Activated CD4-positive, alpha-beta T cell treated with anti-CD3 and anti-CD28 coated beads, Interleukin-2, amount 50 U/mL, for 24 hours (primary cell): Measurements from ENCODE around the gene UCP2.

Source experiments
- DNase-seq, 2 donors: peaks; one replicate each; pipeline ENCODE4 v3.0.0-alpha.2; 2020; ENCODE audit warnings: low read depth in 1 of 2, low spot score in 1 of 2

The UCP2 gene

DNA sequence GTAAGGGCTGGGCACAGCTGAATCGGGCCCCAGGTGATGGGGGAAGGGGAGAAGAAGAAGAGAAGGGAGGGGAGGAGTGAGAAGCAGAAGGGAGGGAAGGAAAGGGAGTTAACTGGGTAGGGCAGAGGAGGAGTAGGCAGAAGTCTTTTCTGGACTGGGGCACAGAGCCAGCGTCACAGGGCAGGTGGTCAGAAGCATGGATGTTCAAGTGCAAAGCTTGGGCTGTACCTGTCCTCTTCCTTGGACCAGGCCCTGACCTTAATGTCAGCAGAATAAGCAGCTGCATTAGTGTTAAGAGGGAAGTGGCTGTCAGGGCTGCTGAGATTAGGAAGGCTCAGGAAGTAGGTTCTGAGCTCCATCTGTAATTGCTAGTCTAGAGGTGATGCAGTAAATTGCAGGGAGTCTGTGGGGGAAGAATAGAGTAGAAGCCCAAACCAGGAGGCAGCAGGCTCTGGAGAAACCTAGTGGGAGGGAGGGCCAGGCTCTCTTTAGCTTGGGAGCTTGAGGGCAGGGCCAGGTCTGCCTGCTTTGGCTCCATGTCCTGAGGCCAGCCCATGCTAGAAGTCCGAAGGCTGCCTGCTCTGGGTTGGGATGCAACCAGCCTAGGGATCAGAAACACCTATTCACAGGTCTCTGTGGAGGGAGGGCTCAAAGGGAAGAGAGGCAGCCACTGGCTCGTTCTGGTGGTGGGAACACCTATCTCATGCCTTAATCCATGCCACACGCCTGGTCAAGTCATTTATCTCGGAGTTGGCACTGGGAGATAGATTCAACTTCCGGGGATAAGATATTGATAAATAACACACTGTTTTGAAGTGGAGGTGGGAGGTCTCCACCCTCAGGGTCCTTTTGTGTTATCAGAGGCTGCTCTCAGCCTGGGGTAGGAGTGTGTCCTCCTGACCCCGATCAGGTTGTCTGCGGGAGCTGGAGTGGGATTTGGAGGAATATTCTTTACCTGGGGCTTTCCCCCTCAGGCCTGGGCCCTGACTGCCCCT lies 28.0 kb upstream of the UCP2 start:
- DNase-seq = no peak

DNA sequence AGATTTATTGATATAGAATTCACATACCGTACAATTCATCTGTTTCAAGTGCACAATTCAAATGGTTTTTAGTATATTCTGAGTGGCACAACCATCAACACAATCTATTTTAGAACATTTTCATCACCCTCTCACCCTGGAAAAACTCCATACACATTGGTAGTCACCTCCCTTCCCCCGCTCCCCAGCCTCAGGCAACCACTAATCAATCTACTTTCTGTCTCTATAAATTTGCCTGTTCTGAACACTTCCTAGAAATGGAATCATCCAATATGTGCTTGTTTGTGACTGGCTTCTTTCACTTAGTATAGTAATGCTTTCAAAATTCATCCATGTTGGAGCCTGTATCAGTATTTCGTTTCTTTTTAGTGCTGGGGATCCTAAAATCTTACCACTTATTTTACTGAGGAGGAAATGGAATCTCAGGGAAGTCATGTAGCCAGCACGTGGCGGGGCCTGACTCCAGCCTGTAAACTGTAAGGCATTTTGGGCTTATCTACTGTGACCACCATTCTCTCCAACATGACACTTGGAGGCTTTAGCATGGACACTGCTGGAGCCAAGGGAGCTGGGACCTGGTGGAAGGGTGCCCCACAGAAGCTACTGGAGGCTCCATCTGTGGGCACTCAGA lies 27.1 kb upstream of the UCP2 start:
- DNase-seq = no peak

DNA sequence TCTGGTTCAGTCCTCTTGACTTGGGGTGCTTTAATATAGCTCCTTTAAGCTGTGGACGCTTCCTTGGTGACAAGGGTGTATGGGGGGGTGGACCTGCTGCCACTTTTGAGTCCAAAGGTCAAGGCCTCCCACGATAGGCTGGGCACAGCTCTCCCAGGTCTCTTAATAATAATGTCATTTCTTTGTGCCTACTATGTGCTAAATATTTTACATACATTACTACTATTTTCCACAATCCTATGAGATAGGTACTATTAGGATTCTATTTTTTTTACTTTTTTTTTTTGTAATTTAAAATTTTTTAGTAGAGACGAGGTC lies 26.5 kb upstream of the UCP2 start:
- no peak for DNase-seq

DNA sequence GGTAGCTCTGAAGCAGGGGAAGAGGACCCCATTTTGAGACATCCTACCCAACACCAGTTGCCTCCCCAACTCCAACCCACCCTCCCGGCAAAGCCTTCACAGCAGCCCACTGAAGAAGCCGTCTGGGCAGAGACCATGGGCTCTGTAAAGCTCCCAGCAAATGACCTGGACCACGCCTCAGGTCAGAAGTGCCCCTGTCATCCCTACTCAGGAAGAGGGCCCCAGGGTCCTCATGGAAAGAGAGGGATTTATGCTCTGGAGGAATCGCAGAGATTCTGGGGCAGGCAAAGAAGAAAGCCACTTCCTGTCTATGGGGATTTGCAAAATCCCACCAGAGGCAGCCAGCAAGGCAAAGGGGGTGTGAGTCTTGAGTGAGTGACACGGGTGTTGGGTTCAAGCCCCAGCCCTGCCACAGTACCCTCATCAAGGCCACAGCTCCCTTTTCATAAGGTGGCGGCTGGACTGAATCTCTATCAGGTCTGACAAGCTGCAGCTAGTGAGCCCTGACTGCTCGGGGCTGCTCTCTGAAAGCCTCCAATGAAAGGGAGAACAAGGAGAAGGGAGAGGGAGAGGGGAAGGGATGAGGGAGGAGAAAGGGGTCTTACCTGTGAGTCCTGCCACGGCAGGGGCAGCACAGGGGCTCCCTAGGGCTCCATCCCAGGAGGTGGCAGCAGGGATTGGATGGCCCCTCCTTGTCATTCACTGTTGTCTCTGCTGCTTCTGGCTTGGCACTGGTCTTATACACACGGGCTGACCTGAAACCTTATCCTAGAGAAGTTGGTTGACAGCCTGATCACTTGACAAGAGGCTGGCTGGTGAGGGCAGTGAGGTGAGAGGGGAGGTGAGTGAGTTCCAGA lies 26.0 kb upstream of the UCP2 start, which contains the start of gene UCP3:
TSS of gene UCP3 (minus strand) at position 713 of the 857 bp plus-strand sequence. CDS start 2,043 bp downstream, outside the sequence.
- no peak for DNase-seq

DNA sequence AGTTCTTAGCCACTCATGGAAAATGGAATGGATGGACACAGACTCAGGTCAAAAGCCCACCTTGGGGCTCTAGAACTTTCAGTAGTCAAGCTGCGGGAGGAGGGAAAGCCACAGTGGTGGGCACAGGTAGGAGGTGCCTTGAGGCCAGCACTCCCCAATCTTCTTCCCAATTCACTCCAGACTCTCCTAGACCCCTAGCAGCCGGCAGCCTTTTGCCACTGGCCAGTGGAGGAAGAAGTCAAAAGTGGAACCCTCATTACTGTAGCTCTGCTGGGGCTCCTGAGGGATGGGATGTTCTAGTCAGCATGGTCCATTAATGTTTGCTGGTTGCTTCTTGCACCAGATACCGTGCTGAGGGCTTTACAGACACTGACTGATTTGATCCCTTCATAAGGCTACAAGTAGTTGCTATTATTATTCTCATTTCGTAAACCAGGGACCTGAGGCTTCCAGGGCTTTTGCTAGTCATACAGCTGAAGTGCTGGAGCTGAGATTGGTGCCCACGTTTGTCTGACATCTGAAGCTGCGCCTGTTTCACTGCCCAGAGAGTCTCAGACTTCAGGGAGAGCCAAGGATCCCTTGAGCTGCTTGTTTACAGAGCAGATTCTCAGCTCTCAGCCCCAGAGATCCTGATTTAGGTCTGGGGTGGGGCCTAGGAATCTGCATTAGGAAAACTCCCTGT lies 25.2 kb upstream of the UCP2 start:
- no peak for DNase-seq

DNA sequence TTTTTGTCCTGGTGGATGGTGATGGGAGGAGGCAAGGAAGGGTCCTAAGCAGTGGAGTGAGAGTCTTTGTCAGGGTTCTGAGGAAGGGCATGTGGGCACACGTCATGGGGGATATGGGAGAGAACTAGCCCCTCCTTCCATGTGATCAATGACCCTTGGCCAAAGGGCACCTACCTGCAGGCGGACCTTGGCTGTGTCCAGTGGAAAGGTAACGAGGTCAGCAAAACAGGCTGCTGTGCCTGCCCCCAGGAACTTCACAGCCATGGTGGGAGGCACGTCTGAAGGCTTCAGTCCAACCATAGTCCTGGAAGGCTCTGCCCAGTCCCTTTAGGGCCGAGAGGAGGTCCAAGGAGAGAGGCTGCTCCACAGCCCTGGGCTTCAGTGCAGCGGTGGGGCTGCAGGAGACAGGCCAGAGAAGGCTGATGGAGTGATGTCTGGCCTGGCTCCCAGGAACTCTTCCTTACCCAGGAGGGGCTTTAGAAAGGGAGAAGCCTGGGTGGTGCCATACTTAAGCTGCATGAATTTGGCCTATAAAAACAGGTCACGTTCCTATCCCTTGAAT lies 24.2 kb upstream of the UCP2 start:
- no peak for DNase-seq

DNA sequence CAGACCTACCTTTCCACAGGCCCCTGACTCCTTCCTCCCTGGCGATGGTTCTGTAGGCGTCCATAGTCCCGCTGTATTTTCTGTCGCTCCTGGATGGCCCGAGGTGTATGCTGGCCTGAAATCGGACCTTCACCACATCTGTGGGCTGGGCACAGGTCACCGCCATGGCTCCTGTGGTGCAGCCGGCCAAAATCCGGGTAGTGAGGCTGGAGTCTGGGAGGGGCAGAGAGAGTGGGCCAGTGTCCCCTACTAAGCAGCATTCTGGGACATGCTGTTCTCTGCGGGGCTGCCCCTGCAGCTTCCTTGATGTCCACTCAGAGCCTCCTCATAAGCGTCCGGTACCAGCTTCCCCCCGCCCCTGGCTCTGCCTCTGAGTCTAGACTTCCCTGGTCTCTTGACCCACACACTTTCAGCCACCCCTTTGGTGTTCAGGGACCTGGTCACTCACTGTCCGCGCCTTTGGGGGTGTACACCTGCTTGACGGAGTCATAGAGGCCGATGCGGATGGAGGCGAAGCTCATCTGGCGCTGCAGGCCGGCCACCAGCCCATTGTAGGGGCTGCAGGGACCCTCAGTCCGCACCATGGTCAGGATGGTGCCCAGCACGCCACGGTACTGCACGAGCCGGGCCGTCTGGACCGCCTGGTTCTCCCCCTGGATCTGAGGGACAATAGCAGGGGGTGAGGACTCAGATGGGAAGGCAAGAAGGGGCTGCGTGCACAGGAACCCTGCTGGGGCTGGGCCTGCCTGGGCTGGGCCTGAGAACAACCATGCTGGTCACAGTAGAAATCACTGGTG lies 23.3 kb upstream of the UCP2 start:
- DNase-seq = no peak

DNA sequence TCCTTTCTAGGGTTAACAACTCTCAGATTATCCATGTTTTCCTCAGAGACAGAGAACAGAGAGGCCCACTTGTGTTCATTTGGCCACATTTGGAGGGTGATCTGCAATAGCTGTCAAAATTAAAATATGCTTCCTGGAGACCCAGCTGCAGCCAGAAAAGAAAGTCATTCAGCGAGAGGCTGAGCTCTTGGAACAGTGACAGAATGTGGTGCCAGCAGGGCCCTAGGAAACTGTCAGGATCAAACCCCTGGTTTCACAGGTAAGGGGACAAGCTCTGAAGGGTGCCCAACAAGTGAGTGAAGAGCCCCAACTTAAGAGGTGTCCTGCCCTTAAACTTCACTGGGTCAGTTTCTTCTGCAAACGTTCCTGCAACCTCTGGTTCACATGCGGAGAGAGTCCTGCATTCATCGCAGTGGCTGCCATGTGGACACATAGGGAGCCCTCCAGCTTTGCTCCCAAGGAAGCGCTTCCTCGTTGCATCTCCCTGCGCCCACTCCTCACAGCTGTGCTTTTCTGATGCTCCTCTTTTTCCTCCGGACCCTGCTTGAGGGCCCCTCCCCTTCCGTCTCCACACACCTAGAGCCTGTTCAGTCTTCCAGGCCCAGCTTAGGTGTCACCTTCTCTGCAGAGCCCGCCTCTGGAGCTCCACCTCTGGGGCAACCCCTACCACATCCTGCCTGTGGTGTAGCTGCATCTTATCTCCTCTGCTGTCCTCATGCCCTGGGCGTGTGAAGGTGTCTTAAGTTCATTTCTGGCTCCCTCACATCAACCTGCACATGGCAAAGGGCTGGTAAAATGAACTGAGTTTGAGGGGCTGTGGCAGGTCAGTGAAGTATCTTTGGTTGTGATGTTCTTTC lies 22.3 kb upstream of the UCP2 start:
- peak; percentile 45 to 63 for DNase-seq

DNA sequence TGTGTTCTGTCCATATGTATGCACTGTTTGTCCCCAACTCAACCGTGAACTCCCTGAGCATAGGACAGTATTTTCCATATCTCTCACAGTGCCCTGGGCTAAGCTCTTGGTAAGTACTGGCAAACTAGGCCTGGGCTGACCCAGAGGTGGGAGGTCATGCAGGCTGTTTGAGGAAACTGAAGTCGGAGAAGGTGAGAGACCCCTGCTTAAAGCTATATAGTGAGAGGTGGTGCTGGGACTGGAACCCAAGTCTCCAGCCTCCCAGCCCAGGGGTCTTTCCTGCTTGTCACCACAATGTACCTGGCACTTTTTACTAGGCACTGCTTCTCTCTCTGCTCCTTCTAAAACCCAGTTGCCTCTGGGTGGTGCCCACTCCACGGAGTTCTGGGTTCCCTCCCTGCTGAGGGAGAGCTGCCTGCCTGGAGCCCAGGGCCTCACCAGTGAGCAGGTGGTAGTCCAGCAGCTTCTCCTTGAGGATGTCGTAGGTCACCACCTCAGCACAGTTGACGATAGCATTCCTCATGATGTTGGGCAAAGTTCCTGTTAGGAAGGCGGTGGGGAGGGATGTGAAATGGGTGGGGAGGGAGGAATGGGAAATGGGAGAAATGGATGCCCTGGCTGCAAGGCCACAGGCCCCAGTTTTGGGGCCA lies 21.5 kb upstream of the UCP2 start:
- no peak for DNase-seq

DNA sequence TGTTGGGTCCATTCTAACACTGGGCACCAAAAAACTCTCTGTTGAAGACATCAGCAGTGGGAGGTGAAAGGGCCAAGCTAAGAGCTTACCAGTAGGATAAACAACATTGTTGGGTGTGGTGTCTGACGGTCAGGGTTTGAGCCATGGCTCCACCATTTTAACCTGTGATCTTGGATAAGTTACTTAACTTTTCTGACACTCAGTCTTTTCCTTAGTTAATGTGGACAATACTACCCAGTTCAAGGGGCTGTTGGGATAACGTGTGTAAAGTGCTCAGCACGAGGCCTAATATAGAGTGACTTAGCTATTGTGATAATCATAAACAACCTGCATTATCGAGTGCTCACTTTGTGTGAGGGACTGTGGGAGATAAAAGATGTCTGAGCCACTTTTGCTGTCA lies 20.2 kb upstream of the UCP2 start:
- DNase-seq = no peak

DNA sequence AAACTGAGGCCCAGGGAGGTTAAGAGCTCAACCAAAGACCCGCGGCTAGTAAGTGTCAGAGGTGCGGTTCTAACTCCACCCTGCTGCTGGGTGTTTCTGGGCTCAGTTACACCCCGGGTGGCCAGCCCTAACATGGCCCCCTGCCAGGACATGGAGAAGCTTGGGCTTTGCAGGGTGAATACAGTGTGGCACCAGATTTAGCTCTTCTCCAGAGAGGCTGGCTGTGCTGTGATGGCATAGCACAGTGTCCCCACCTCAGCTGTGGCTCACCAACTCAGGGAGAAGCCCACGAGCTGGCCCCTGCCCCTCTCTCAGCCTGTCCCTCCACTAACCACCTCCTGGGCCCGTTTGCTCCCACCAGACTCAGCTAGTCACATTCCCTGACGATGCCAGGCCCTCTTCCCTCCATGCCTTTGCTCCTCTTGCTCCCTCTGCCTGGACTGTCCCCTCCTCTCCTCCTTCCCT lies 19.2 kb upstream of the UCP2 start:
- no peak for DNase-seq

DNA sequence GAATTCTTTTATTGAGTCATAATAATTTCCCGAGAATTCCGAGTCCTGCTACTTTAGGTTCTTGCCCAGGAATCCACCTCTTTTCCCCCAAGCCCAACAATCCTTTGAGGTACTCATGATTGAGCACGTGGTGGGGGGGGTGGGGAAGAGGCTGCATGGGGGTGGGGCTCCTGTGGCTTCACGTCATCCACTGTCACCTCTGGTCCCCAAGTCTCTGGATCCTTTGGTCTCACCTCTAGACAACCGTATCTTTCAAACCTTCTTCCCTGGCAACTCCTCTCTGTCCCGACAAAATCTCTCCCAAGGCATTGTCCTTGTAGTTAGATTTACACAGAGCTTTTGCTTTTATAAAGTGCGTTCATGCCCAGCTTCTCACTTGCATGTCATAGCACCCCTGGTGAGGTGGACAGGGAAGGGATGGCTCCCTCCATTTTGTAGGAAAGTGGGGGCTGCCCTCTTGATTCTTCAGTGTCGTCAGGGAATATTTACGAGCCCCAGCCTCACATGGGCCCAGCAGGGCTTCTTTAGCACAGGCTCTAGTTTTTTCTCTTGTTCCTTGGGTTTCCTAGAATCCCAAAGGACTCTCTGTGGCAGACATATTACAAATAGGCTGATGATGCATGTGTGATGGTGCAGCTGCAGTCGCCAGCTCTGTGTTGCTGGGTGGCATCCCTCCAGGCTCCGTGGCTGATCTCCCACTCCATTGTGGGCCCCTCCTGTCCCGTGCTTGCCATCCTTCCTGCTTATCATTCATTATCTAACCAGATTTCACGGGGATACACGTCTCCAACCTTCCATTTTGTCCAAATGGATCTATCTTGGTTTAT lies 17.9 kb upstream of the UCP2 start:
- no peak for DNase-seq

DNA sequence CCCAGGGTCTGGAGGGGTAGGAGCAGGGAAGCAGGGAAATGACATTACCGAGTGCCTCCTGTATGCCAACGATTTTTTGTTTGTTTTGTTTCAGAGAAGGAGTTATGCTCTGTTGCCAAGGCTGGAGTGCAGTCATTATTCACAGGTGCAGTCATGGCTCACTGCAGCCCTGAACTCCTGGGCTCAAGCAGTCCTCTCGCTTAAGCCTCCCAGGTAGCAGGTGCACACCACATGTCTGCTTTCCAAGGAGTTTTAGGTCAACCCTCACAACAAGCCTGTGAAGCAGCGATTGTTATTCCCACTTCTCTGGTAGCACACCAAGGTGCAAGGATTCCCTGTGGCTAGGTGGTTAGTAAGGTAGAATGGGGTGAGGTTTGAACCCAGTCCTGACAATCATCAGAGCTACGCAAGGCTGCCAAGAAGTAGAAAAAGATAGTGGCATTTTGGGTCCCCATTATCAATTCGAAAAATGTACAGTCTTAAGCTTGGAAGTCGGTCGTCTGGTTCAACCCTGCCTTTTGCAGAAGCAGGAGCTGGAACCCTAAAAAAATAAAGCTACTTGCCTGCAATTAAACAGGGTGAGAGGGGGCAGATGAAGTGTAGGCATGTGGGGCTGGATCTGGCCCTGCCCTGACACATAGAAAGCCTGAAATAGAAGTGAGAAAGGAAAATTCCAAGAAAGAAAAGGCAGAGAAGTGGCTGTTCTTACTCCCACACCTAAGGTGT lies 17.1 kb upstream of the UCP2 start:
- DNase-seq = no peak

DNA sequence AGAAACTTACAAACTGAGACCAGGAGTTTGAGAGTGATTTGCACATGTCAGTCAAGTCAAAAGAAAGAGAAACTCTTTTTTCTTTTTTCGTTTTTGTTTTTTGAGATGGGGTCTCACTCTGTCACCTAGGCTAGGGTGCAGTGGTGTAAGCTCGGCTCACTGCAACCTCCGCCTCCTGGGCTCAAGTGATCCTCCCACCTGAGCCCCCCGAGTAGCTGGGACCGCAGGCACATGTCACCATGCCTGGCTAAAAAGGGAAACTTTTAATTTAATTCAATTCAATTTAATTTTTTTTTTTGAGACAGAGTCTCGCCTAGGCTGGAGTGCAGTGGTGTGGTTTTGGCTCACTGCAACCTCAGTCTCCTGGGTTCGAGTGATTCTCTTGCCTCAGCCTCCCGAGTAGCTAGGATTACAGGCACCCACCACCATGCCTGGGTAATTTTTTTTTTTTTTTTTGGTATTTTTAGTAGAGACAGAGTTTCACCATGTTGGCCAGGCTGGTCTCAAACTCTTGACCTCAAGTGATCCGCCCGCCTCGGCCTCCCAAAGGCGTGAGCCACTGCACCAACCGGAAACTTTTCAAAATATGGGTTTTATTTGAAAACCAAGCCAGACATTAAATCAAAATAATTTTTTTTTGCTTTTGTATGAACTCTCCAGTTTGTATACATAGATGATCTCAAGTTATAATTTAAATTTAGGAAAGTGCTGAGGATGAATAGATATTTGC lies 16.4 kb upstream of the UCP2 start:
- no peak for DNase-seq

DNA sequence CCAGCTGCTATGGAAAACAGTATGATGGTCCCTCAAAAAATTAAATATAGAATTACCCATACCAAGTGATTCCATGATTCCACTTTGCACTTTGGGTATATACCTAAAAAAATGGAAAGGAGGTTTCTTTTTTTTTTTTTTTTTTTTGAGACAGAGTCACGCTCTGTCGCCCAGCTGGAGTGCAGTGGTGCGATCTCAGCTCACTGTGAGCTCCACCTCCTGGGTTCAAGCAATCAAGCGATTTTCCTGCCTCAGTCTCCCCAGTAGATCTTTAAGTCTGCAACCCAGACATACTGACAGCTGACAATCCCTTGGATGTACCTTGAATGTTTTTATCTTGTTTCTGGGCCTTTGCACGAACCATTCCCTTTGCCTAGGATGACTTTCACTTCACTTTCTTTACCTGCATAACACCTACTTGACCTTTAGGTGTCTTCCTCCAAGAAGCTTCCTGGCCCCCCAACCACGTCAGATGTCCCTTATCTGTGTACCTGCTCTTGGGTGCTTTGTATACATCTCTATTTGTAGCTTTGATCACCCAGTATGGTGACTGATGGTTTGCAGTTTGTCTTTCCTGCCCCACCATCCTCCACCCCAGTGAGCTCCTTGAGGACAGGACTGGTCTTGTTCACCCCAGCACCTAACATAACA lies 14.6 kb upstream of the UCP2 start:
- DNase-seq = no peak
